Stimulated activated CD8-positive, alpha-beta memory T cell treated with anti-CD3 and anti-CD28 coated beads, Interleukin-4, amount 100 ng/mL, for 4 hours (primary cell): ENCODE results near the gene NAV2.
"Not testable (repeated sequence)": the region's sequence is repeated elsewhere in the genome, so short reads cannot be mapped to it uniquely, and the experiment has no call there.

Experiments
- DNase-seq, 2 donors: peaks; one replicate each; pipeline ENCODE4 v3.0.0-alpha.2; 2020; ENCODE audit warnings: low read depth in 2 of 2, low spot score in 1 of 2

Gene NAV2

GRCh38 chr11:19919050-19919561 is 206.5 kb downstream of the NAV2 start:
- DNase-seq: no peak

GRCh38 chr11:19920982-19921381 is 208.3 kb downstream of the NAV2 start:
- no peak for DNase-seq

- DNase-seq: no peak
Observed at GRCh38 chr11:19921976-19922688, 209.5 kb downstream of the NAV2 start.

- DNase-seq: no peak
Observed at GRCh38 chr11:19922689-19923035, 210.0 kb downstream of the NAV2 start.

GRCh38 chr11:19923626-19924025 is 211.0 kb downstream of the NAV2 start:
- DNase-seq: no peak

GRCh38 chr11:19924311-19924710 is 211.7 kb downstream of the NAV2 start:
- no peak for DNase-seq

GRCh38 chr11:19924716-19925115 is 212.1 kb downstream of the NAV2 start:
- DNase-seq: no peak

- not testable (repeated sequence) for DNase-seq
Observed at GRCh38 chr11:19927403-19927802, 214.8 kb downstream of the NAV2 start.

GRCh38 chr11:19929147-19929546 is 216.5 kb downstream of the NAV2 start:
- no peak for DNase-seq

GRCh38 chr11:19929655-19930054 is 217.0 kb downstream of the NAV2 start:
- no peak for DNase-seq

- no peak for DNase-seq
Observed at GRCh38 chr11:19931141-19931770, 218.6 kb downstream of the NAV2 start.

GRCh38 chr11:19931771-19932369 is 219.2 kb downstream of the NAV2 start:
- DNase-seq: no peak

- DNase-seq: no peak
Observed at GRCh38 chr11:19933132-19933735, 220.6 kb downstream of the NAV2 start.

- DNase-seq: no peak
Observed at GRCh38 chr11:19933801-19934488, 221.3 kb downstream of the NAV2 start.

- DNase-seq: no peak
Observed at GRCh38 chr11:19934828-19935259, 222.2 kb downstream of the NAV2 start.

GRCh38 chr11:19935507-19935906 is 222.9 kb downstream of the NAV2 start:
- DNase-seq: no peak

- no peak for DNase-seq
Observed at GRCh38 chr11:19936461-19936860, 223.8 kb downstream of the NAV2 start.

GRCh38 chr11:19938169-19938856 is 225.7 kb downstream of the NAV2 start:
- no peak for DNase-seq

- no peak for DNase-seq
Observed at GRCh38 chr11:19938866-19939265, 226.2 kb downstream of the NAV2 start.

- DNase-seq: no peak
Observed at GRCh38 chr11:19939415-19939929, 226.8 kb downstream of the NAV2 start.
